OCI-LY7 (cell line): ENCODE measurements around the gene ACSM3.

ENCODE experiments used
- EZH2phosphoT487 ChIP-seq: fragments of 200-600 bp; sonication (generic); IDR thresholded peaks from 2 replicates; pipeline ENCODE4 v1.6.1; 2018; ENCODE audit warnings: low read depth, borderline replicate concordance, mild to moderate bottlenecking, mixed run types, antibody characterized with exemption, low read length, moderate library complexity, mixed read lengths
- TF ChIP-seq, protein P1 (sequence below): fragments of 200-600 bp; sonication (generic); conservative IDR thresholded peaks from 2 replicates; pipeline ENCODE4 v1.5.1; 2014; ENCODE audit warnings: mild to moderate bottlenecking, antibody characterized with exemption, low read length, moderate library complexity, mixed read lengths

DNA sequence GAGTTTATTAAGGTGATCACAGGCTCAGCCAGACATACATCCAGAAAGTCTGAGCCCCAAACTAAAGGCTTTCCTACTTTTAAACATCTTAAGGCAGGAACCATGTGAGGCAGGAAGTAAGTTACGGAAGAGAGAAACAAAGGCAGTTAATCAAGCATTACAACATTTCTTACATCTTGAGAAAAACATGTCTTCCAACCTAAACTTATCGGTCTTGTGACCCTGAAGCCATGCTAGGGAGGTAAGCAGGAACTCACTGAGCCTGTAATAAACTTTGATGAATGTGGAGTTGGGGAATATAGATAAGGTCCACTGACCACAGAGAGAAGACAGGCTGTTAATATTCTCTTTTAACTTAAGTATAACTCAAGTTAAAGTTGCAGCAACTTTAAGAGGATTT, 3.5 kb upstream of the ACSM3 start:
- TF ChIP-seq, protein P1, sequence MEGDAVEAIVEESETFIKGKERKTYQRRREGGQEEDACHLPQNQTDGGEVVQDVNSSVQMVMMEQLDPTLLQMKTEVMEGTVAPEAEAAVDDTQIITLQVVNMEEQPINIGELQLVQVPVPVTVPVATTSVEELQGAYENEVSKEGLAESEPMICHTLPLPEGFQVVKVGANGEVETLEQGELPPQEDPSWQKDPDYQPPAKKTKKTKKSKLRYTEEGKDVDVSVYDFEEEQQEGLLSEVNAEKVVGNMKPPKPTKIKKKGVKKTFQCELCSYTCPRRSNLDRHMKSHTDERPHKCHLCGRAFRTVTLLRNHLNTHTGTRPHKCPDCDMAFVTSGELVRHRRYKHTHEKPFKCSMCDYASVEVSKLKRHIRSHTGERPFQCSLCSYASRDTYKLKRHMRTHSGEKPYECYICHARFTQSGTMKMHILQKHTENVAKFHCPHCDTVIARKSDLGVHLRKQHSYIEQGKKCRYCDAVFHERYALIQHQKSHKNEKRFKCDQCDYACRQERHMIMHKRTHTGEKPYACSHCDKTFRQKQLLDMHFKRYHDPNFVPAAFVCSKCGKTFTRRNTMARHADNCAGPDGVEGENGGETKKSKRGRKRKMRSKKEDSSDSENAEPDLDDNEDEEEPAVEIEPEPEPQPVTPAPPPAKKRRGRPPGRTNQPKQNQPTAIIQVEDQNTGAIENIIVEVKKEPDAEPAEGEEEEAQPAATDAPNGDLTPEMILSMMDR, result no peak
- no peak for TF ChIP-seq EZH2phosphoT487
